ENCODE data around the gene FAM9C. TPM values are rescaled to one million over a fixed set of nuclear protein-coding genes. Genes with fewer than 3 reads are reported as not detected.

FAM9C gene
- total and polyA plus RNA-seq, 3 donors from 2014 or later, result 2.8 to 9.5 (median 4.7) TPM

- DNase-seq, result no peak
- WGBS, 2 donors, result 79 to 81% methylated on average over 4 of the region's 4 CpGs
- H3K4me1 ChIP-seq, result peaks cover 4% of the 10 kb centered on the region
- H3K4me3 ChIP-seq, result no peak overlapping the region
- no peak for TF ChIP-seq POLR2A (IDR thresholded peaks at IDR 0.05)
- TF ChIP-seq CTCF (IDR thresholded peaks at IDR 0.05), result no peak
- no peaks in the 10 kb centered on the region for H3K36me3 ChIP-seq (ENCODE audit: low read depth, missing control alignments)
- no peaks in the 10 kb centered on the region for H3K9me3 ChIP-seq
- intact Hi-C loops (cut with DNase I; ENCODE audit: low total_unique reads), result no loop called here
- no peaks in the 10 kb centered on the region for H3K27me3 ChIP-seq
- H3K27ac ChIP-seq, result no peak overlapping the region
Observed at GRCh38 chrX:12994321-12994720, 50.1 kb downstream of the FAM9C start.

GRCh38 chrX:12993826-12994225 is 50.6 kb downstream of the FAM9C start:
- Histone ChIP-seq H3K27me3 (no peaks in the 10 kb centered on the region), H3K4me3 (no peak overlapping the region), H3K27ac (no peak overlapping the region), H3K9me3 (no peaks in the 10 kb centered on the region), H3K36me3 (ENCODE audit: low read depth, missing control alignments) (no peaks in the 10 kb centered on the region), H3K4me1 (peaks cover 4% of the 10 kb centered on the region)
- TF ChIP-seq POLR2A (IDR thresholded peaks at IDR 0.05) (no peak), CTCF (IDR thresholded peaks at IDR 0.05) (no peak)
- intact Hi-C loops (cut with DNase I; ENCODE audit: low total_unique reads), result no loop called here
- WGBS, 2 donors, result 48 to 64% methylated on average over 1 of the region's 1 CpG
- DNase-seq, result no peak

- H3K27ac ChIP-seq, result no peak overlapping the region
- WGBS, 2 donors, result 32 to 57% methylated on average over 4 of the region's 4 CpGs
Observed at GRCh38 chrX:12992544-12993118, 51.8 kb downstream of the FAM9C start.

DNA sequence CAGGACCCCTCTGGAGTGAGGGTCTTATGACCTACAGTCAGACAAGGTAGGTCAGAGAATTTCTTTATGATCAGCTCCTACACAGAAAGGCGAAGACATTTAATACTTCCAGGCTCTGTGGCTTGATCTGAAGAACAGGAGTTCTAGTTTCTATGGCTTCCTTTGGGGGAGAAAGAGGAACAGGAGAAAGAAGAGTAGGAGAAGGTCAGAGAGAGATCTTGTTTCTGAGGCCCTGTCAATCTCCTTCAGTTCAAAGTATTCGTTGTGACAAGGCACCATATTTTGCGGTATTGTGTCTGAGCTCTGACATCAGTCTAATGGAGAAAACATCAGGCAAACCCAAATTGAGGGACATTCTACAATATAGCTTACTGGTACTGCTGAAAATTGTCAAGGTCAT is 52.8 kb downstream of the FAM9C start:
- no peaks in the 10 kb centered on the region for H3K27me3 ChIP-seq
- WGBS, 2 donors, result 78 to 100% methylated on average over 1 to 3 of the region's 3 CpGs
- no peak for DNase-seq
- H3K9me3 ChIP-seq, result no peaks in the 10 kb centered on the region
- no peaks in the 10 kb centered on the region for H3K36me3 ChIP-seq (ENCODE audit: low read depth, missing control alignments)
- H3K4me3 ChIP-seq, result no peak overlapping the region
- TF ChIP-seq POLR2A (IDR thresholded peaks at IDR 0.05) (no peak), CTCF (IDR thresholded peaks at IDR 0.05) (no peak)
- no peaks in the 10 kb centered on the region for H3K4me1 ChIP-seq
- intact Hi-C loops (cut with DNase I; ENCODE audit: low total_unique reads), result no loop called here
- H3K27ac ChIP-seq, result no peak overlapping the region

More at GRCh38 chrX:12992544-12993118, 51.8 kb downstream of the FAM9C start:
- Histone ChIP-seq H3K36me3 (ENCODE audit: low read depth, missing control alignments) (no peaks in the 10 kb centered on the region), H3K27me3 (no peaks in the 10 kb centered on the region), H3K4me3 (no peak overlapping the region), H3K4me1 (no peaks in the 10 kb centered on the region), H3K9me3 (no peaks in the 10 kb centered on the region)
- no peak for DNase-seq
- intact Hi-C loops (cut with DNase I; ENCODE audit: low total_unique reads), result no loop called here
- no peak for TF ChIP-seq CTCF (IDR thresholded peaks at IDR 0.05)
- no peak for TF ChIP-seq POLR2A (IDR thresholded peaks at IDR 0.05)

- H3K27ac ChIP-seq, result no peak overlapping the region
- H3K36me3 ChIP-seq (ENCODE audit: low read depth, missing control alignments), result no peaks in the 10 kb centered on the region
- no peak overlapping the region for H3K4me3 ChIP-seq
- H3K27me3 ChIP-seq, result no peaks in the 10 kb centered on the region
- intact Hi-C loops (cut with DNase I; ENCODE audit: low total_unique reads), result no loop called here
- 67 to 69% methylated on average over 3 of the region's 3 CpGs for WGBS, 2 donors
- no peak for DNase-seq
- TF ChIP-seq CTCF (IDR thresholded peaks at IDR 0.05) (no peak), POLR2A (IDR thresholded peaks at IDR 0.05) (no peak)
- no peaks in the 10 kb centered on the region for H3K9me3 ChIP-seq
- no peaks in the 10 kb centered on the region for H3K4me1 ChIP-seq
Observed at GRCh38 chrX:12989461-12989860, 55.0 kb downstream of the FAM9C start.

Data from testis (tissue), 3 donors.